MM.1S (cell line): Measurements from ENCODE around the gene RTN4RL1.

Source experiments
- CTCF ChIP-seq: fragments of 300-600 bp; sonication (generic); IDR thresholded peaks from 2 replicates; pipeline ENCODE4 v1.5.1; 2016; ENCODE audit warnings: antibody characterized with exemption, low read length, mixed read lengths
- EZH2 ChIP-seq: fragments of 300-600 bp; sonication (generic); optimal IDR thresholded peaks from 2 replicates; pipeline ENCODE3; 2017; ENCODE audit warnings: low read depth, mild to moderate bottlenecking, antibody characterized with exemption, low read length, mixed read lengths

GRCh38 chr17:1933875-1934715 is 91.0 kb downstream of the RTN4RL1 start:
- TF ChIP-seq CTCF, result no peak
- no peak for TF ChIP-seq EZH2
